B cell (primary cell): ENCODE measurements around the gene NDUFS4. TPM values are rescaled to one million over a fixed set of nuclear protein-coding genes. Genes with fewer than 3 reads are reported as not detected.

Experiments used
- ATAC-seq: fragments of 200-7000 bp; cut with Tn5 transposase; one replicate; pipeline ENCODE4 v1.10.0; 2021; ENCODE audit warnings: low read depth, mild to moderate bottlenecking, moderate number of reproducible peaks, moderate library complexity
- CTCF ChIA-PET: fragments of 350-600 bp; sonication (Branson Sonifier 250); formaldehyde crosslinking; loops from one replicate; lab custom pipeline; 2021; ENCODE audit warnings: antibody characterized with exemption, inconsistent platforms; lab: Charles Lee
- POLR2A ChIA-PET: fragments of 350-600 bp; sonication (Branson Sonifier 250); formaldehyde crosslinking; loops from one replicate; lab custom pipeline; 2021; ENCODE audit warnings: antibody characterized with exemption; lab: Charles Lee
- DNase-seq: peaks from one replicate; pipeline ENCODE4 v3.0.0; 2013
- H2AFZ ChIP-seq: 2 replicates; pipeline ENCODE4 v1.6.1; 2012; ENCODE audit warnings: mild to moderate bottlenecking, low read depth, low read length; ENCODE audit not compliant: insufficient read depth, poor library complexity, severe bottlenecking
- H3K27ac ChIP-seq, 2 donors: 1 replicate in 1 of 2; 2 replicates in 1 of 2; pipeline ENCODE4 v1.5.1; 2012 to 2013; ENCODE audit warnings: low read length in 2 of 2, mild to moderate bottlenecking in 2 of 2, moderate library complexity in 1 of 2
- H3K27me3 ChIP-seq, 4 experiments: fragments of 200-600 bp in 1 of 4; sonication (generic) in 1 of 4; replicated peaks in 1 of 4; 1 replicate in 2 of 4; 2 replicates in 2 of 4; pipeline versions ENCODE4 v1.6.1 to v1.7.0; 2013 to 2016; ENCODE audit warnings: low read length in 3 of 4, mild to moderate bottlenecking in 2 of 4, mixed read lengths in 1 of 4, moderate library complexity in 1 of 4; ENCODE audit not compliant: insufficient read depth in 4 of 4, control insufficient read depth in 3 of 4; ENCODE audit errors: control extremely low read depth in 1 of 4
- H3K36me3 ChIP-seq, 2 experiments: replicated peaks in 1 of 2; 1 replicate in 1 of 2; 2 replicates in 1 of 2; pipeline versions ENCODE4 v1.6.1 to v1.7.1; 2013; ENCODE audit warnings: low read length in 1 of 2; ENCODE audit not compliant: insufficient read depth in 2 of 2, control insufficient read depth in 1 of 2; ENCODE audit errors: control extremely low read depth in 1 of 2, extremely low read depth in 1 of 2
- H3K4me1 ChIP-seq, 2 donors: fragments of 200-600 bp in 1 of 2; sonication (generic) in 1 of 2; 1 replicate in 1 of 2; 2 replicates in 1 of 2; pipeline versions ENCODE4 v1.5.1 to v1.6.1; 2013 to 2017; ENCODE audit warnings: low read length in 2 of 2; ENCODE audit not compliant: control insufficient read depth in 2 of 2, insufficient read depth in 2 of 2
- H3K4me2 ChIP-seq: replicated peaks from 2 replicates; pipeline ENCODE3; 2012; ENCODE audit warnings: mild to moderate bottlenecking, low read depth, low read length; ENCODE audit not compliant: poor library complexity, severe bottlenecking
- H3K4me3 ChIP-seq, 5 experiments: fragments of 200-600 bp in 1 of 5; sonication (generic) in 1 of 5; 1 replicate in 3 of 5; 2 replicates in 2 of 5; pipeline versions ENCODE4 v1.5.1 to v1.7.0; 2011 to 2016; ENCODE audit warnings: low read length in 4 of 5, mild to moderate bottlenecking in 4 of 5, low read depth in 2 of 5, control low read depth in 1 of 5, moderate library complexity in 1 of 5; ENCODE audit not compliant: insufficient read depth in 1 of 5; ENCODE audit errors: control extremely low read depth in 1 of 5, extremely low read depth in 1 of 5
- H3K79me2 ChIP-seq: fragments of 200-600 bp; sonication (generic); one replicate; pipeline ENCODE4 v1.6.0; 2016; ENCODE audit warnings: low read length; ENCODE audit not compliant: control insufficient read depth, insufficient read depth
- H3K9ac ChIP-seq: fragments of 200-600 bp; sonication (generic); 2 replicates; pipeline ENCODE4 v1.6.1; 2017; ENCODE audit warnings: mild to moderate bottlenecking, low read length, moderate library complexity
- H3K9me3 ChIP-seq, 3 donors: one replicate each; pipeline versions ENCODE4 v1.6.1 to v1.7.1; 2013; ENCODE audit warnings: low read length in 2 of 3; ENCODE audit not compliant: control insufficient read depth in 2 of 3, insufficient read depth in 1 of 3; ENCODE audit errors: control extremely low read depth in 1 of 3
- H4K20me1 ChIP-seq: 2 replicates; pipeline ENCODE4 v1.6.0; 2012; ENCODE audit warnings: mild to moderate bottlenecking, low read length; ENCODE audit not compliant: insufficient read depth, control insufficient read depth, poor library complexity, severe bottlenecking
- H3K27ac Mint-ChIP-seq: one replicate; pipeline ENCODE4 v1.8.0; 2021; ENCODE audit warnings: mixed read lengths
- H3K27me3 Mint-ChIP-seq: one replicate; pipeline ENCODE4 v1.8.0; 2021; ENCODE audit warnings: mixed read lengths
- H3K4me1 Mint-ChIP-seq: one replicate; pipeline ENCODE4 v1.8.0; 2021; ENCODE audit warnings: mixed read lengths
- H3K4me3 Mint-ChIP-seq: one replicate; pipeline ENCODE4 v1.8.0; 2021; ENCODE audit warnings: mixed read lengths
- H3K9me3 Mint-ChIP-seq: one replicate; pipeline ENCODE4 v1.8.0; 2022; ENCODE audit warnings: mixed read lengths; ENCODE audit not compliant: insufficient read depth
- CTCF ChIP-seq: fragments of 200-600 bp; IDR thresholded peaks from one replicate; pipeline ENCODE4 v1.8.0; 2022; ENCODE audit warnings: antibody characterized with exemption, mild to moderate bottlenecking
- EZH2 ChIP-seq: IDR thresholded peaks from 2 replicates; pipeline ENCODE4 v1.6.1; 2012; ENCODE audit warnings: borderline replicate concordance, low read depth, mild to moderate bottlenecking, moderate library complexity, low read length; ENCODE audit not compliant: insufficient read depth, poor library complexity, severe bottlenecking
- WGBS: methylation state at CpG from one replicate; pipeline ENCODE4 v1.1.5; 2013; ENCODE audit warnings: missing lambda C conversion rate; ENCODE audit not compliant: insufficient coverage; 5-methylcytosine and 5-hydroxymethylcytosine counted together
- intact Hi-C: fragments of 100-400 bp; cut with micrococcal nuclease; formaldehyde crosslinking; loops from one replicate; pipeline ENCODE4 v1.10.0; 2022
- polyA plus RNA-seq: library from polyadenylated mRNA; depleted of rRNA; stranded (reverse); fragments of >200 nt; gene quantifications from 2 replicates; pipeline ENCODE4 v1.2.3, GENCODE V29; 2012
- total RNA-seq, 2 donors: library from RNA; stranded (reverse); fragments of 120-200 nt in 1 of 2; gene quantifications; 1 replicate in 1 of 2; 2 replicates in 1 of 2; pipeline versions ENCODE4 v1.2.3 to v1.2.4, GENCODE V29; 2013 to 2022

NDUFS4 gene
- total and polyA plus RNA-seq, 2 donors (not counting 1 experiment from before 2014, with no cell fraction given) = 24.0 to 29.0 TPM

- peaks cover 54% of the 10 kb centered on the region for H4K20me1 ChIP-seq
- intact Hi-C loops = no loop called here
- no peaks in the 10 kb centered on the region for H3K36me3 ChIP-seq
- TF ChIP-seq CTCF (no peak), EZH2 (no peak)
- no peak overlapping the region for H3K4me2 ChIP-seq
- ChIA-PET CTCF (no interaction called here), POLR2A (no interaction called here)
- no peaks in the 10 kb centered on the region for H3K9me3 ChIP-seq
- H3K27me3 ChIP-seq = no peaks in the 10 kb centered on the region
- Mint-ChIP-seq H3K4me1 (peaks cover 36% of the 10 kb centered on the region), H3K27me3 (no peaks in the 10 kb centered on the region), H3K27ac (no peak overlapping the region), H3K9me3 (no peaks in the 10 kb centered on the region), H3K4me3 (no peak overlapping the region)
- ATAC-seq (no peak), DNase-seq (no peak)
- no peak overlapping the region for H3K9ac ChIP-seq
- peaks cover 0 to 5% of the 10 kb centered on the region in 2 donors for H3K4me1 ChIP-seq
- no peak overlapping the region for H3K27ac ChIP-seq
- no peak overlapping the region for H3K4me3 ChIP-seq
- H3K79me2 ChIP-seq = peaks cover 97% of the 10 kb centered on the region
- no peak overlapping the region for H2AFZ ChIP-seq
Observed at GRCh38 chr5:53568401-53568800, 8.0 kb downstream of the NDUFS4 start.

- Histone ChIP-seq H3K4me1 (peaks cover 0 to 5% of the 10 kb centered on the region in 2 donors), H3K27ac (no peak overlapping the region), H3K79me2 (peaks cover 97% of the 10 kb centered on the region), H3K4me3 (no peak overlapping the region), H3K36me3 (no peaks in the 10 kb centered on the region), H3K4me2 (no peak overlapping the region), H3K9me3 (no peaks in the 10 kb centered on the region), H3K9ac (no peak overlapping the region), H3K27me3 (no peaks in the 10 kb centered on the region), H4K20me1 (peaks cover 56% of the 10 kb centered on the region), H2AFZ (no peak overlapping the region)
- no peaks in the 10 kb centered on the region for H3K9me3 Mint-ChIP-seq
- intact Hi-C loops = no loop called here
- no peak for ATAC-seq
- WGBS = no CpG with 5 or more reads among the region's 1 CpG
- H3K4me3 Mint-ChIP-seq = no peak overlapping the region
- no peak overlapping the region for H3K27ac Mint-ChIP-seq
- no peak for DNase-seq
- H3K4me1 Mint-ChIP-seq = peaks cover 34% of the 10 kb centered on the region
- CTCF ChIA-PET = no interaction called here
- no peak for TF ChIP-seq CTCF
- TF ChIP-seq EZH2 = no peak
- no peaks in the 10 kb centered on the region for H3K27me3 Mint-ChIP-seq
- POLR2A ChIA-PET = no interaction called here
Observed at GRCh38 chr5:53568871-53569270, 8.4 kb downstream of the NDUFS4 start.
